ENCODE data around the gene STAMBPL1. TPM values are rescaled to one million over a fixed set of nuclear protein-coding genes. Genes with fewer than 3 reads are reported as not detected.
A peak's percentile ranks its signal among the peaks of the same experiment; 100 is the strongest.
"Not testable (repeated sequence)": the region's sequence is repeated elsewhere in the genome, so short reads cannot be mapped to it uniquely, and the experiment has no call there.

STAMBPL1 gene
- total RNA-seq, 1 donor from 2014 or later: 8.4 TPM

DNA sequence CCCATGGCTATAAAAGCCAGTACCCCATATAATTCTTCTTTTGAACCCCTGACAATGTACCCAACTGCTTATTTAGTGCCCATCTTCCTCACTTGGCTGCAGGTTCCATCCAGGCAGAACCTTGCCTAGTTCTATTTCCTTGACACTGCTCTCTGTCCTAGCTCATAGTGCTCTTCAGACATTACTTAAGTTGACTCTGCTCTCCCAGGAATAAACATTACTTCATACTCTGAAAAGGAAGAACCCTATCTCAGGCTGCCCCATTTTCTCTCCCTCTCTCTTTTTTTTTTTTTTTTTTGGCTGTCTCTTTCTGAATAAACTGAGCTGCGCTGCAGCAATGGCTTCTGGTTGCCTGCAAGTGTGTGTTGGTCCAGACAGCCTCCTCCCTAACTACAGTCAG lies 51.5 kb downstream of the STAMBPL1 start:
- no peaks in the 10 kb centered on the region for H3K36me3 Mint-ChIP-seq
- no peak for DNase-seq (ENCODE audit: extremely low spot score, unreplicated experiment)
- no peaks in the 10 kb centered on the region for H3K9me3 Mint-ChIP-seq
- H3K4me1 Mint-ChIP-seq (ENCODE audit: unreplicated experiment): peaks cover 29% of the 10 kb centered on the region
- H3K27me3 Mint-ChIP-seq: peaks cover 3% of the 10 kb centered on the region
- H3K27ac Mint-ChIP-seq: no peak overlapping the region
- H3K4me3 Mint-ChIP-seq: no peak overlapping the region
- TF ChIP-seq, protein P1, sequence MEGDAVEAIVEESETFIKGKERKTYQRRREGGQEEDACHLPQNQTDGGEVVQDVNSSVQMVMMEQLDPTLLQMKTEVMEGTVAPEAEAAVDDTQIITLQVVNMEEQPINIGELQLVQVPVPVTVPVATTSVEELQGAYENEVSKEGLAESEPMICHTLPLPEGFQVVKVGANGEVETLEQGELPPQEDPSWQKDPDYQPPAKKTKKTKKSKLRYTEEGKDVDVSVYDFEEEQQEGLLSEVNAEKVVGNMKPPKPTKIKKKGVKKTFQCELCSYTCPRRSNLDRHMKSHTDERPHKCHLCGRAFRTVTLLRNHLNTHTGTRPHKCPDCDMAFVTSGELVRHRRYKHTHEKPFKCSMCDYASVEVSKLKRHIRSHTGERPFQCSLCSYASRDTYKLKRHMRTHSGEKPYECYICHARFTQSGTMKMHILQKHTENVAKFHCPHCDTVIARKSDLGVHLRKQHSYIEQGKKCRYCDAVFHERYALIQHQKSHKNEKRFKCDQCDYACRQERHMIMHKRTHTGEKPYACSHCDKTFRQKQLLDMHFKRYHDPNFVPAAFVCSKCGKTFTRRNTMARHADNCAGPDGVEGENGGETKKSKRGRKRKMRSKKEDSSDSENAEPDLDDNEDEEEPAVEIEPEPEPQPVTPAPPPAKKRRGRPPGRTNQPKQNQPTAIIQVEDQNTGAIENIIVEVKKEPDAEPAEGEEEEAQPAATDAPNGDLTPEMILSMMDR (conservative IDR thresholded peaks at IDR 0.05): no peak

DNA sequence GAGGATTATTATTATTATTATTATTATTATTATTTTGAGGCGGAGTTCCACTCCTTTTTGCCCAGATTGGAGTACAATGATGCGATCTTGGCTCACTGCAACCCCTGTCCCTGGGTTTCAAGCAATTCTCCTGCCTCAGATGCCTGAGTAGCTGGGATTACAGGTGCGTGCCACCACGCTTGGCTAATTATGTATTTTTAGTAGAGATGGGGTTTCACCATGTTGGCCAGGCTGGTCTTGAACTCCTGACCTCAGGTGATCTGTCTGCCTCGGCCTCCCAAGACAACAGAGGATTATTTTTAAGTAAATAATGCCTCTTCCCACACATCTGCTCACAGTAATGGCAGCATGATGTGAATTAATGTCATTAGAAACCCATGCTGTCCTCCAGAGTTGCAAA lies 52.0 kb downstream of the STAMBPL1 start:
- H3K4me3 Mint-ChIP-seq; H3K36me3 Mint-ChIP-seq; H3K27me3 Mint-ChIP-seq; DNase-seq (ENCODE audit: extremely low spot score, unreplicated experiment); H3K9me3 Mint-ChIP-seq: not testable (repeated sequence)
- Mint-ChIP-seq H3K4me1 (ENCODE audit: unreplicated experiment) (peaks cover 24% of the 10 kb centered on the region), H3K27ac (peak overlapping the region; percentile 96)

DNA sequence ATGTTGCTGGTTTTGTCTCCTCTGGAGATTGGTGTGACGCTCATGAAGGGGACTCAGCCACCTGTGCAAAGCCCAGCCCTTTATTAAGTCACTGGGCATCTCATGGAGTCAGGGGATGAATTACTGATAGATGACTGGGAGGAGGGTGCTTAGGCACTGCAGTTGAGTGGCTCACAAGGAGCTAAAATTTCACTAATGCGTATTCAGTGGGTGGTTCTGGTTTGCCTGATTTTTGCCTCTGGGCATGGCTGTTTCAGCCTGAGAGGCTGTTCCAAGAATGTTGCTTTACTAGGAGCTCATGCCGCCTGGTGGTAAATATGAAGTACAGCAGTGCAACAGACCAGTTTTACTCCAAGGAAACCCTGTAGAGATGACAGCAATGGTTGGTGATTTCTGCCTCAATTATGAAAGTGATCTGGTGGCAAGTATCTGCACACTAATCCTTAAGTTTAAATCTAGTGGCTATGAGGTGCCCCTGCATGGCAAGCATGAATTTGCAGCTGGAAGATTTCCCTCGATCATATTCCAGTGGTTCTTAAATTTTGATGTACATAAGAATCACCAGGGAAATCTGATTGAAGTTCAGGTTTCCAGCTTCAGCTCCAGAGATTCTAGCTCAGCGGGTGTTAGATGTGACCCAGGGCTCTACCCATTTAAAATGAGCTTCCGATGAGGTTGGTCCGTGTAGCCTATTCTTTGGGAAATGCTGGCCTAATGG lies 52.7 kb downstream of the STAMBPL1 start:
- Mint-ChIP-seq H3K27me3 (peaks cover 3% of the 10 kb centered on the region), H3K4me3 (peak overlapping the region; percentile 47), H3K4me1 (ENCODE audit: unreplicated experiment) (peaks cover 18% of the 10 kb centered on the region), H3K27ac (peak overlapping the region; percentile 96), H3K36me3 (no peaks in the 10 kb centered on the region), H3K9me3 (no peaks in the 10 kb centered on the region)
- TF ChIP-seq, protein P1 (conservative IDR thresholded peaks at IDR 0.05): peak; percentile 90
- DNase-seq (ENCODE audit: extremely low spot score, unreplicated experiment): no peak

DNA sequence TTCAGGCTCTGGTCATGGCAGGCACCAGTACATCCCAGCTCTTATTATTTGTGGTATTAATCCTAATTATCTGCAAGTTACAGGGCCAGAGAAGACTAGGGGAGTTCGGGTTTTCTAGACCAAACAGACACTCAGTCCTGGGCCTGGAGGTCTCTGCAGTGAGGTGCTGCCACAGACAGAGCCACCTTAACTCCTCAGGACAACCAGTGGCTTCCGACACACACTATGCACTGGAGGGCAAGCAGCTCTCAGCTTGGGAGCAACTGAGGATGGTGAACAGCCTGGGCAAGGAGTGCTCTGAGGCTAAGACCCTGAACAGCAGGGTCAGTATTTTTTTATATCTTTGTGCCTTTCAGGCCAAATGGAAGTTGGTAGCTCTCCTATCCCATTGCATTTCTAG lies 53.5 kb downstream of the STAMBPL1 start:
- Mint-ChIP-seq H3K4me1 (ENCODE audit: unreplicated experiment) (peaks cover 18% of the 10 kb centered on the region), H3K9me3 (no peaks in the 10 kb centered on the region), H3K27me3 (peaks cover 3% of the 10 kb centered on the region), H3K27ac (no peak overlapping the region), H3K36me3 (no peaks in the 10 kb centered on the region), H3K4me3 (no peak overlapping the region)
- DNase-seq (ENCODE audit: extremely low spot score, unreplicated experiment): no peak
- TF ChIP-seq, protein P1 (conservative IDR thresholded peaks at IDR 0.05): no peak

DNA sequence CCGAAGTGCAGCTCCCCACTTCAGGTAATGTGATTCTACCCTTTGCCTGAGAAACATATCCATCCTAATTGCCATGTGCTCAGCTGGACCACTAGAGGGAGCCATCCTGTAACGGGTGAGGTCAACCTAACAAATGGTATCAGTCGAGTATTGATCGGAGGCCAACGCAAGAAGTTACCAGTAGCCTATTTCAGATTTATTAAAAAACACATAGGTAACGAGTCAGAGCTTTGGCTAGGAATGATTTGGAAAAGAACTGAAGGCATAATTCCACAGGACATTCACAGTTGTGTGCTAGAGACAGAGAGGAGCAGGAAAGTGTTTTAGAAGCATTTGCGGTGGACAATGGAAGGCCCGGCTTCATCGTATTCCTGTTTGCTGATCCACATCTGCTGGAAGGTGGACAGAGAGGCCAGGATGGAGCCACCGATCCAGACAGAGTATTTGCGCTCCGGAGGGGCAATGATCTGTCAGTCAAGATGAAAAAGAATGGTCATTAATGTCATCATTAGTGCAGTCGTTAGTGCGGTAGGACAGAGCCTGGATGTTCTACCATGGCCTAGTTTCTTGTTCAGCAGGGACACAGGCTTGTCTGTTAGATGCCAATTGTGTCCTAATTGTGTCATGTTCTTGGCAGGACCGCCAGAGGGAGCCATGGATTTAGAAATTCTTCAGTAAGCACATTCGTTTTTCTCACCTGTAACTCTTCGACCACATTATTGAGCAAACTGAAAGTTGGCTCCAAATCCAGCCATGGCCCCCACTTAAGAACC lies 55.0 kb downstream of the STAMBPL1 start:
- Mint-ChIP-seq H3K27ac (no peak overlapping the region), H3K27me3 (peaks cover 3% of the 10 kb centered on the region), H3K9me3 (no peaks in the 10 kb centered on the region), H3K4me3 (peak overlapping the region; percentile 48), H3K36me3 (peaks cover 5% of the 10 kb centered on the region), H3K4me1 (ENCODE audit: unreplicated experiment) (peaks cover 18% of the 10 kb centered on the region)
- TF ChIP-seq, protein P1 (conservative IDR thresholded peaks at IDR 0.05): peak; percentile 80
- DNase-seq (ENCODE audit: extremely low spot score, unreplicated experiment): no peak

DNA sequence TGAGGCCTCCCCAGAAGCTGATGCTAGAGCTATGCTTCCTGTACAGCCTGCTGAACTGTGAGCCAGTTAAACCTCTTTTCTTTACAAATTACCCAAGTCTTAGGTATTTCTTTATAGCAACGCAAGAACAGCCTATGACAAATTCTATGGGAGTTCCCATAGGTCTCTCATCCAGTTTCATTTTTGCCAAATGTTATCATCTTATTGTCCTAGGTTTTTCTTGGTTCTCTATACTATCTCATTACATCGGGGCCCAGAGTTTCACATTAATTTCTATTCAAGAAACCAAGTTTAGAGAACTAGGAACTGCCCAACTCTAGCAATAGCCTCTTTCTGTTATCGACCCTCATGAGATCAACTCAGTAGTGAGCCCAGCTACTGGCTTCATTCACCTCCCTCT lies 56.6 kb downstream of the STAMBPL1 start:
- no peak for DNase-seq (ENCODE audit: extremely low spot score, unreplicated experiment)
- TF ChIP-seq, protein P1 (conservative IDR thresholded peaks at IDR 0.05): no peak
- H3K27ac Mint-ChIP-seq: no peak overlapping the region
- peaks cover 18% of the 10 kb centered on the region for H3K4me1 Mint-ChIP-seq (ENCODE audit: unreplicated experiment)
- H3K4me3 Mint-ChIP-seq: no peak overlapping the region
- peaks cover 3% of the 10 kb centered on the region for H3K27me3 Mint-ChIP-seq
- H3K9me3 Mint-ChIP-seq: no peaks in the 10 kb centered on the region
- H3K36me3 Mint-ChIP-seq: peaks cover 13% of the 10 kb centered on the region

All from type B pancreatic cell (in vitro differentiated cells).